HG02840 (cell line): ENCODE measurements around the gene VIPAS39.
A peak's percentile ranks its signal among the peaks of the same experiment; 100 is the strongest.

Experiments
- ATAC-seq: cut with Tn5 transposase; IDR thresholded peaks from one replicate; pipeline ENCODE4 v1.9.1; 2021; ENCODE audit warnings: mild to moderate bottlenecking, moderate library complexity, moderate number of reproducible peaks; ENCODE audit not compliant: unreplicated experiment, low FRiP score

Gene VIPAS39

GRCh38 chr14:77407158-77407557, 50.2 kb downstream of the VIPAS39 start:
- no peak for ATAC-seq

DNA sequence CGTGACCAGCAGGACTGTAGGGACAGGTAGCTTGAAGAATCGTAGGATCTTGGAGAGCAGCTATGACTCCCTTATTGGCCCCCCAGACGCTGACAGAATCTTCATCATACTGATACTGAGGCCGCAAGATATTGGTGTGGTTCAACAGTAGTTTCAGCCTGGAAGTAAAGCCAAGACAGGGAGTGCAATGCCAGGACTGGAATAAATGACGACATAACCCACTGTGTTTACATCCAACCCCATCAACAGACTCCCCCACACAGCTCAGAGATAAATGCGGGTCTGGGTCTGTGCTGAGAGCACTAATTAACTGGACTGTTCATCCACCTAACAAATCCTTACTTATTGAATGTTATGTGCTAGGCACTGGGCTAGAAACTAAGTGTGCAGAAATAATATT, 50.7 kb downstream of the VIPAS39 start:
- no peak for ATAC-seq

- no peak for ATAC-seq
These were observed 51.3 kb downstream of the VIPAS39 start for GRCh38 chr14:77406086-77406485.

- ATAC-seq = no peak
These were observed 53.6 kb downstream of the VIPAS39 start for GRCh38 chr14:77403768-77404167.

DNA sequence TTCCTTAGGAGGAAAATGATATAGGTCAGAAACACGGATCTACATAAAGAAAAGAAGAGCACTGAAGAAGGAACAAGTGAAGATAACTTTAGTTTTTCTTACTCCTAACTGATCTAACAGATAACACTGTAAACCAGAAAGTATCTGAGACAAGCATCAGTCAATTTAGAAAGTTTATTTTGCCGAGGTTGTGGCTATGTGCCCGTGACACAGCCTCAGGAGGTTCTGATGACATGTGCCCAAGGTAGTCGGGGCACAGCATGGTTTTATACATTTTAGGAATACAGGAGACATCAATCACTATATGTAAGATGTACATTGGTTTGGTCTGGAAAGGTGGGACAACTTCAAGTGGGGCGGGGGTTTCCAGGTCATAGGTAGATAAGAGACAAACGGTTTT, 57.2 kb downstream of the VIPAS39 start:
- ATAC-seq = no peak

GRCh38 chr14:77390188-77390587, 67.2 kb downstream of the VIPAS39 start:
- ATAC-seq = no peak

- no peak for ATAC-seq
These were observed 78.7 kb downstream of the VIPAS39 start for GRCh38 chr14:77378701-77379100.

DNA sequence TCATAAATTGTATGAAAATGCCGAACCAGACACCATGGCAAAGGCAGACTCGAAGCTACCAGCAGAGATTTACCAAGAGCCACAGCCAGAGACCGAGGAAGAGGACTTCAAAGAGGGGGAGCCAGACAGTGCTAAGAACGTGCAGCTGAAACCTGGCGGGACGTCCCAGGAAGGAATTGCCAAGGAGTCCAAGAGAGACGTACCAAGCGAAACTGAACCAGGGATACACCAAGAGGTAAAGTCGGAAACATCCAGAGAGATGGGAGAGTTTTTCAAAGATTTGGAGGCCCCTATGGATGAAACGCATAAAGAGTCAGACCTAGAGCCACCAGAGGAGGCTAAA, 79.9 kb downstream of the VIPAS39 start:
- no peak for ATAC-seq

DNA sequence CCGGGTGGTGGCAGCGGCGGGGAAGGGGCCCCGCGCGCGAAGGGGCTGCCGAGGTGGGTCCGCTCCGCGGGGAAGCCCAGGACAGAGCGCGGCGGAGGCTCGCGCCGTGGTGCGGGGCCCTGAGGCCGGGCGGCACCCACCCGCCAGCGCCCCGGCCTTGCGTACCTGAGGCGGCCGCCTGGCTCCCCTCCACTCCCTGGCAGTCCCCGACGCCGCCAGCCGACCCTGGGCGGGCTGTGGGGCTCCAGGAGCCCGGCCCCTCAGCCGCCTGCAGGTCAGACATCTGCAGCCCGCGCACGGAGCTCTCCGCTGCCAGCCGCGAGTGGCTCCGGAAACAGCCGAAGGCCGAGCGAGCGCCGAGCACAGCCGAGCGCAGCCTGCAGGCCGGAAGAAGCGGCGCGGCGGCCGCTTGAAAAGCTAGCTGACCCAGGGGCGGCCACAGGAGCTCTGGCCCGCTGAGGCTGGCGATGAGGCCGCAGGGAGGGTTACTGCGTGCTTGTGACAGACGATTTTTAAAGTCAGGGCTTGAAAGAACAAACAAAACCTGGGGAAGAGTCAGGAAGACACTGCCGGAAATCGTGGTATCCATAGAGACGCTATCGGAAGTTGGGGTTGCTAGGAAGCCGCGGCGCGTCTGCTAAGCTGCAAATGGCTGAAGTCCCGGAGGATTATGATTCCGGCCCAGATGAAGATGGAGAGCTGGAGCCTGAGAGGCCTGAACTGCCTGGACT, 80.5 kb downstream of the VIPAS39 start, which contains the start of the genes SAMD15 and TMED8:
TSS of gene SAMD15 (plus strand) at position 609 of the 731 bp plus-strand sequence. CDS start at position 649, 40 bp downstream.
TSS of gene TMED8 (minus strand) at position 324 of the 731 bp plus-strand sequence. CDS start at position 283, 41 bp downstream.
- peak; percentile 81 for ATAC-seq
